AML-193 (cell line): ENCODE measurements around the gene GIPC3.
"Not testable (repeated sequence)": the region's sequence is repeated elsewhere in the genome, so short reads cannot be mapped to it uniquely, and the experiment has no call there.

ENCODE experiments used
- DNase-seq, 2 experiments: peaks; one replicate each; lab custom pipeline; 2025; lab: John Stamatoyannopoulos, UW

Gene GIPC3

GRCh38 chr19:3550947-3551791, 34.1 kb upstream of the GIPC3 start:
- DNase-seq = no peak

DNA sequence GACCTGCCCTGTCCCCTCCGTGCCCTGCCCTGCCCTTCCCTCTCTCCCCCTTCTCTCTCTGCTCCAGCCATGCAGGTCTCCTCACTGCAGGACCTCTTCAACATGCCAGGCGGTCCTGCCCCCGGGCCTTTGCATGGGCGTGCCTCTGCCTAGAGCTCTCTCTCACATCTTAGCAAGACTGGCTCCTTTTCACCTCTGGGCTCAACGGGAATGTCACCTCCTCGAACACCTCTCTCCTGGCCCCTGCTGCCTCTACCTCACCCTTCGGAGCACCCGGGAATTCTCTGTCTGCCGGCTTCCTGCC, 33.5 kb upstream of the GIPC3 start:
- no peak for DNase-seq

DNA sequence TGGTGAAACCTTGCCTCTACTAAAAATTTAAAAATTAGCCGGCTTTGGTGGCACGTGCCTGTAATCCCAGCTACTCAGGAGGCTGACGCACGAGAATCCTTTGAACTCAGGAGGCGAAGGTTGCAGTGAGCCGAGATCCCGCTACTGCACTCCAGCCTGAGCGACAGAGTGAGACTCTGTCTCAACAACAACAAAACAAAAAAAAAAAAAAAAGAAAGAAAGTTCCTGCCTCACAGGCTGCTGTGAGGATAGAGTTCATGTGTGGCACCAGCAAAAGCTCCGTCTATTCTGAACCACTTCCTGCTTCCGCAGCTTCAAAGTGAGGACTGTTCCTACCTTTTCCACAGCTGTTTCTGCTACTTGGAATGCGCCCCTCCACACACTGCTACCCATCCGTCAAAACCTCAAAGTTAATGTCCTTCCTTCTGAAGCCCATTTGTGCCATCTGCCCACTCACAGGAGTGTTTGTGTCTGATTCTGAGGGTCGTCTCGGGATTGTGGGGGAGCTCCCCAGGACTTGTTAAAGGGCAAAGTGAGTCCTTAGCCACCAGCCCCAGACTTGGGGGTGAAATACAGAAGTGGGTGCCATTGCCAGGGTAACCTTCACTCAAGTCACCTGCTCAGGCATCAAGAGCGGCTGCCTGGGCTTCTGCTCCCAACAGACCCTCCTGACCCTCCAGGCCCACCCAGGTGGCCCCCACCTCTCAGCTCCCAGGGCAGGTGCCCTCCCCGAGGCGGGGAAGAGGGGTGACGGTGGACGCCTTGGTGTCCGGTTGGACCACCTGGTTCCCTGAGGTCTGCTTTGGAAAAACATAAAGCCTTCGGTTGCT, 30.8 kb upstream of the GIPC3 start:
- peak; percentile 18 for DNase-seq

DNA sequence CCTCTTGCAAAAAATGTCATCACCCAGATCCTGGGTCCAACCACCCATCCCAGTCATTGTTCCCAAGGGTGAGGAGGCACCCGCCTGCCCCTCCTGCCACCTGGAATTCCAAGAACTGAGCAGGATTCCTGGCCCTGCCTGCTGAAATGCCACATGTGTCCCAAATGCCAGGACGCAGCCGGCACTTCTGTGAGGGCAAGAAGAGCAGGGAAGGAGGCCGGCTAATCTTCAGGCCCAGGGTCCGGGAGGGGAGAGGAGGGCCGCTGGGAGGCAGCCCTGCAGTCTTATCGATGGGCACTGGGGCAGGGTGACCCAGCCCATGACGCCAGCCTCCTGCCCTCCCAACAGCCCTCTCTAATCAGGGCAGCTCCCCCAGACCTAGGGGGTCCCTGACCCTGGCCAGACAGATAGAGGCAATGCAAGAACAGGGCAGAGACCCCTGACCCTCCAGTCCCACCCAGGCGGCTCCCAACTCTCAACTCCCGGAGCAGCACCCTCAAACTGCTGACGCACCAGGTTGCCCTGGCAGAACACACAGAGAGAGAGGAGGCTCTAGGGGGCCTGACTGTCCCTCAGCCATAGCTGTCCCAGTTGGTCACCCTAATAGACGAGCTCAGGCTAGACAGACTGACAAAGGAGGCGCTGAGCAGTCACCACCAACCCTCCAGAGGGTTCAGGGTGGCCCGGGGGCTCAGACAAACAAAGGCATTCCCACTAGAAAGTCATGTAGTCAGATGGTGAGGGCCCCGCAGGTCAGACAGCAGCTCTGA, 29.4 kb upstream of the GIPC3 start:
- no peak for DNase-seq

GRCh38 chr19:3556423-3556977, 28.8 kb upstream of the GIPC3 start:
- no peak for DNase-seq

DNA sequence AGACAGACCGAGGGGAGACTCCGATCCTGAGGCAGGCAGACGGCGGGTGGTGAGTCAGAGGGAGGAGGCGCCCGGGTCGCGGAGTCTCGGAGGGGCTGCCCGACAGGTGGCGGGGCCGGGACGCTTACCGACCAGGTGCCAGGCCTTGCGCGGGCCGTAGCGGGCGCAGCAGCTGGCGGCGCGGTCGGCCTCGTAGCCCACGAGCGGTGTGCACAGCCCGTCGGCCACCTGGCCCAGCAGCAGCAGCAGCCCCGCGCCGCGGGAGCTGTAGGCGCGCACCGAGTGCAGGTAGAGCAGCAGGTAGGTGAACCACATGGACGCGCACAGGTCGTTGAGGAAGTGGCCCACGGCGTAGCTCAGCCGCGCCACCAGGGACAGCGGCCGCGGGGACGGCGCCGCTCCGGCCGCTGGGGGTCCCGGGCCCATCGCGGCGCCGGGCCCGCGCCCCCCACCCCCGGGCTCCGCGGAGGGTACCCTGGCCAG, 28.3 kb upstream of the GIPC3 start:
- no peak for DNase-seq

DNA sequence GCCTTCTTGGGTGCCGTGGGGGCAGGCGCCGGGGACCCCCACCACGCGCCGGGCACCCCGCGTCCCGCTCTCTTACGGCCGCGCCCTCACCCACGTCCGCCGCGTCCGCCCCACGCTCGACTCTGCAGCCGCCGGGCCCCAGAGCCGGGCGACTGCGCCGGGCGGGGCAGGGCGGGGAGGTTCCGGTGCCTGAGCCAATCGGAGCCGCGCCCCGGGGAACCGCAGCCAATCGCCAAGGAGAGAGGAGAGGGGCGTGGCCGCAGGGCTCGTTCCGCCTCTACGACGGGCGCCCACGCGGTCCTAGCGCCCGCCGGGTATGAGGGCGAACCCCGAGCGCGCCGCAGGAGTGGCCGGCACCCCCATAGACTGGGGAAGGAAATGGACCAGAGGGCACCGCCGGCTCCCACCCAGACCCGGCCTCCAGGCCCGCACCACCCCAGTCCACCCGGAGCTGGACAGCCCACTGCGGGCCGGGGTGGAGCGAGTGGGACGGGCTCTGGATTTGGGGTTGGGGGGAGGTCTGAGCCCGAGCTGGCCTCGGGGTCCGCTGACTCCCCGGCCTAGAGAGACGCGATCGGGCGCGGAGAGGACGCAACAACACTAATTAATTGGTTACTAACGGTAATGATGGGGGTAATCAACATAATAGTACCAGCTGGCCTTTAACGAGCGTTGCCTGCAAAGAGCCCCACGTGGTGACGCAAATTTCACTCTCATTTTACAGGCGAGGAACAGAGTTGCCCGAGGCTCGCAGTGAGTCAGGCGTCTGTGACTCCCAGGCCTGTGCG, 27.6 kb upstream of the GIPC3 start, which contains the start of gene MFSD12:
Gene MFSD12, minus strand, starts transcription at position 126 of the 788 bp plus-strand sequence. CDS start 183 bp downstream, outside the sequence.
- peak; percentile 75 to 89 for DNase-seq

DNA sequence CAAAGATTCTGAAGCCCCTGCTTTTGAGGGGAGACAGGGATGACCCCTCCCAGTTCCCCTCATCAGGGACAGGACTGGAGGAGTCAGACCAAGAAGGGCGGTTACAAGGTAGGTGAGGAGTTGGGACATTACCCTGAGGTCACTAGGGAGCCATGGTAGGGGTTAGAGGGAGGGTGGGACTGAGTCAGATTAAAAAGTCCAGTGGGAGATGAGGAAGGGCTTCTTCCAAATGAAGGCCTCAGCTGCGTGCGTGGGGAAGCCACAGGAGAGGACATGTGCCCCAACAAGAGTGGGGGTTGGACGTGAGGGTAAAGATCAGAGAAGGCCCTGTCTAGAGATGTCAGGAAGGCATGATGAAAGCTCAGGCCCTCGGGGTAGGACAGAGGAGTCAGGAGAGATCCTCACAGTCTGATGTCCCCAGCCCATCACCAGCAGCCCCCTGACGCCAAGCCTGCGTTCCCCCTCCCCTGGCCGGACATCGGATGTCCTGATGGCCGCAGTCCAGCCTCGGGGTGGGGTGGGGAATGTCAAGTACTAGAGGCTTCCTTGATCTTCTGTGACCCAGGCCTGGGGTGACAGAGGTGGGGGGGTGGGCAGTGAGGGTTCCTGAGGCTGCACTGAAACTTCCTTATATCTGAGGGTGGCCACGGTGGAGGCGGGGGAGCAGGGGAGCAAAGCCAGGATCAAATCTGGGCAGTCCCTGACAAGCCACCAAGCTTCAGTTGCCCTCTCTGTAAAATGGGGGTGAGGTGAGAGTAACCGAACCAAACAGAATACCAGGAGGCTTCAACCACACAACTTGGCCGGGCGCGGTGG, 21.4 kb upstream of the GIPC3 start:
- DNase-seq = no peak

GRCh38 chr19:3565139-3565538, 20.1 kb upstream of the GIPC3 start:
- no peak for DNase-seq

DNA sequence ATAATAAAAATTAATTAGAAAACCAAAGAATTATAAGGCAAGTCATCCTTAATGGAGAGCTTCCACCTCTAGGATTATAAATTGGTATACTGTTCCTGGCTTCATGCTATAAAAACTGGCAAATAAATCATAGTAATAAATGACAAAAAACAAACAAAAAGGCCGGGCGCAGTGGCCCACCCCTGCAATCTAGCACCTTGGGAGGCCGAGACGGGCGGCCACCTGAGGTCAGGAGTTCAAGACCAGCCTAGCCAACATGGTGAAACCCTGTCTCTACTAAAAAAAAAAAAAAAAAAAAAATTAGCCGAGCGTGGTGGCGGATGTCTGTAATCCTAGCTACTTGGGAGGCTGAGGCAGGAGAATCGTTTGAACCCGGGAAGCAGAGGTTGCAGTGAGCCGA, 15.2 kb upstream of the GIPC3 start:
- not testable (repeated sequence) for DNase-seq

DNA sequence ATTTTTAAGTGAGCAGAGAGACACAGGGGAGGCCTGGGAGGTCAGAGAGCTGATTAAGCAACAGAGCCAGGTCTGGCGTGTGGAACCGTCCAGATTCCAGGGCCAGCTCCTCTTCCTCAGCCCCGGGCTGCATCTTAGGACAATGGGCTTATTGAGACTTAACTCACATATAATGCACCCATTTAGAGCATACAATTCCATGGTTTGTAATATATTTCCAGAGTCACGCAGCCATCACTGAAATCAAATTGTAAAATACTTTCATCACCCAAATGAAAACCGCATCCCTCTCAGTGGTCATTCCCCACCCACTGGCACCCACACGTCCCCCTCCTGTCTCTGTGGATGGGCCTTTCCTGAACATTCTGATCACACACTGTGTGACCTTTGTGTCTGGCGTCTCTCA, 14.7 kb upstream of the GIPC3 start:
- no peak for DNase-seq

GRCh38 chr19:3572132-3572854, 13.0 kb upstream of the GIPC3 start:
- DNase-seq = peak; percentile 97 to 98

- DNase-seq = no peak
Measured at GRCh38 chr19:3572855-3573161, 12.5 kb upstream of the GIPC3 start, which contains the start of gene HMG20B. HMG20B (plus strand) TSS chr19:3572944; CDS start chr19:3573310, 366 bp downstream.

DNA sequence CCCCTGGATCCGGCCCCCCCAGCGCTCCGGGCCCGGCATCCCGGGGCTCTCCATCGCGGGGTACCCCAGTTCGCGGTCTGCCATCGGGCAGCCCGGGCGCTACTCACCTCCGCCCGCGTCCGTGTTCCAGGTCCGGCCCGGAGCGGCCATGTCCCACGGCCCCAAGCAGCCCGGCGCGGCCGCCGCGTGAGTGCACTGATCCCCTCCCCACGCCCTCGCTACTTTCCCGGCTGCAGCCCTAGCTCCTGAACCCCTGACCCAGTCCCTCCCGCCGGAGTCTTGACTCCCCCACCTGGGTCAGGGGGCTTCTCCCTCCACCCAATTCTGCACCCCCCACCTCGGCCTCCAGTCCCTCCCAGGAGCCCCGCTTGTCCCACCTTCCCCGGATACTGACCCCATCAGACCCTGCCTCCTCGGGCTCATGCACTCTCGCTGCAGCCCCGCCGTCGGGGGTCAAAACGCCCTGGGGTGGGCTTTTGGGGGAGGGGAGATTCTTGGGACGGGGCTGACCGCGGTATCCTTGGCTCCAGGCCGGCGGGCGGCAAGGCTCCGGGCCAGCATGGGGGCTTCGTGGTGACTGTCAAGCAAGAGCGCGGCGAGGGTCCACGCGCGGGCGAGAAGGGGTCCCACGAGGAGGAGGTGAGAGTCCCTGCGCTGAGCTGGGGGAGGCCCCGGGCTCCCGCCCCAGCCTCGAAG, 12.0 kb upstream of the GIPC3 start:
- no peak for DNase-seq

GRCh38 chr19:3573858-3574637, 11.2 kb upstream of the GIPC3 start:
- DNase-seq = peak; percentile 20 to 45

GRCh38 chr19:3575260-3575741, 10.0 kb upstream of the GIPC3 start:
- DNase-seq = no peak

GRCh38 chr19:3575949-3576673, 9.2 kb upstream of the GIPC3 start:
- DNase-seq = no peak
